HEK293 (cell line): ENCODE results near the gene RMDN3.

Experiments
- CTCF ChIP-seq: fragments of 450-650 bp; formaldehyde crosslinking; IDR thresholded peaks from 2 replicates; pipeline ENCODE4 v1.5.1; 2016; ENCODE audit warnings: missing biosample characterization, missing genetic modification characterization
- MYNN ChIP-seq: fragments of 450-650 bp; formaldehyde crosslinking; IDR thresholded peaks from 2 replicates; pipeline ENCODE4 v1.5.1; 2016; ENCODE audit warnings: missing biosample characterization, missing genetic modification characterization, borderline replicate concordance
- PBX3 ChIP-seq: sonication (generic); formaldehyde crosslinking; IDR thresholded peaks from 2 replicates; pipeline ENCODE4 v1.8.1; 2022; ENCODE audit warnings: mild to moderate bottlenecking, moderate library complexity, missing genetic modification reagents
- PRDM2 ChIP-seq: fragments of 450-650 bp; formaldehyde crosslinking; IDR thresholded peaks from 2 replicates; pipeline ENCODE4 v1.5.1; 2016; ENCODE audit warnings: missing biosample characterization, missing genetic modification characterization, borderline replicate concordance
- PRDM4 ChIP-seq: fragments of 450-650 bp; formaldehyde crosslinking; IDR thresholded peaks from 2 replicates; pipeline ENCODE4 v1.5.1; 2017; ENCODE audit warnings: missing biosample characterization, missing genetic modification characterization
- SALL2 ChIP-seq: fragments of 450-650 bp; formaldehyde crosslinking; IDR thresholded peaks from 2 replicates; pipeline ENCODE4 v1.5.0; 2017; ENCODE audit warnings: missing biosample characterization, mild to moderate bottlenecking, missing genetic modification characterization, borderline replicate concordance
- YY1 ChIP-seq: fragments of 450-650 bp; formaldehyde crosslinking; IDR thresholded peaks from 2 replicates; pipeline ENCODE4 v1.5.1; 2018; ENCODE audit warnings: missing biosample characterization, missing genetic modification characterization
- ZBTB21 ChIP-seq: fragments of 450-650 bp; formaldehyde crosslinking; IDR thresholded peaks from 2 replicates; pipeline ENCODE4 v1.5.1; 2017; ENCODE audit warnings: missing biosample characterization, missing genetic modification characterization
- ZNF121 ChIP-seq: fragments of 450-650 bp; formaldehyde crosslinking; IDR thresholded peaks from 2 replicates; pipeline ENCODE4 v1.5.1; 2016; ENCODE audit warnings: missing biosample characterization, missing genetic modification characterization
- ZNF302 ChIP-seq: fragments of 450-650 bp; formaldehyde crosslinking; IDR thresholded peaks from 2 replicates; pipeline ENCODE4 v1.5.1; 2016; ENCODE audit warnings: missing biosample characterization, missing genetic modification characterization, low read depth
- ZNF391 ChIP-seq: fragments of 450-650 bp; formaldehyde crosslinking; IDR thresholded peaks from 2 replicates; pipeline ENCODE4 v1.5.1; 2016; ENCODE audit warnings: low read depth, missing biosample characterization, missing genetic modification characterization, borderline replicate concordance
- ZNF704 ChIP-seq: fragments of 450-650 bp; formaldehyde crosslinking; IDR thresholded peaks from 2 replicates; pipeline ENCODE4 v1.5.1; 2016; ENCODE audit warnings: missing biosample characterization, missing genetic modification characterization
- ZNF707 ChIP-seq: fragments of 450-650 bp; formaldehyde crosslinking; IDR thresholded peaks from 2 replicates; pipeline ENCODE4 v1.5.1; 2016; ENCODE audit warnings: missing biosample characterization, missing genetic modification characterization

GRCh38 chr15:40754574-40754882 lies 526 bp downstream of the RMDN3 start:
- TF ChIP-seq YY1 (tag by site-specific recombination) (no peak), SALL2 (no peak), MYNN (tag by site-specific recombination) (no peak), CTCF (no peak), ZNF707 (tag by site-specific recombination) (no peak), PBX3 (no peak), ZNF302 (tag by site-specific recombination) (no peak), ZNF121 (tag by site-specific recombination) (no peak), ZNF704 (tag by site-specific recombination) (no peak), PRDM4 (no peak), ZBTB21 (tag by site-specific recombination) (no peak), ZNF391 (no peak), PRDM2 (tag by site-specific recombination) (no peak)
